GM21360 (cell line): ENCODE measurements around the gene SLC4A11.
"Not testable (repeated sequence)": the region's sequence is repeated elsewhere in the genome, so short reads cannot be mapped to it uniquely, and the experiment has no call there.

Source experiments
- ATAC-seq: cut with Tn5 transposase; IDR thresholded peaks from one replicate; pipeline ENCODE4 v1.9.1; 2021; ENCODE audit warnings: mild to moderate bottlenecking, moderate library complexity; ENCODE audit not compliant: unreplicated experiment

The SLC4A11 gene

DNA sequence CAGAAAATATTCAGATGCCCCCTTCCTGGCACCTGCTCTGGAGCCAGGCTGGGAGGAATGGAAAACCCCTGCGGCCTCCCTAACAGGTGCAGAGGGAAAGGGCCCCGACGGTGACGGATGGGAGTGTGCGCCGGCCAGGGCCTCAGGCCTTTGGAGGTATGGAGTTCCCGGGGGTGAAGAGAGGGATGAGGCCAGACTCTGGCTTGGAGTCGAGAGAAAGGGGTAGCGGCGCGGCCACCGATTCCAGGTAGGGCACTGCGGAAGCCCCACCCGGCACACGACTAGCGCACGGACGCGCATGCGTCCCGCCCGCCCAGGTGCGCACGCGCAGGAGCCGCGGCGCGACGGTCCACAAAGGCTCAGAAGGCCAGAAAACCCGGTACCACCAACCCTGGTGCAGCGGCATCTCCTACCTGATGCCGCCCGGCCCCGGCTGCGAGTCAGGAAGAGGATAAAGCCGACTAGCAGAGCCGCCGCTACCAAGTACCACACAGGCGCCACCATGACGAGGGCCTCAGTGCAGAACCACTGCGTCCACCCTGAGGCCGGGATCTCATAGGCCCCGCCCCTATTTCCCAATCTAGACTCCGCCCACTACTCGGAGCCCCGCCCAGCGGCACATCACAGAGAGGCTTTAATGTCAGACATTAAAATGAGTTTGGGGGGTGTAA lies 34.7 kb downstream of the SLC4A11 start, which contains the start of gene DDRGK1:
TSS of gene DDRGK1 (minus strand) at position 559 of the 671 bp plus-strand sequence. CDS start at position 504, 55 bp downstream.
- peak; percentile 72 for ATAC-seq

DNA sequence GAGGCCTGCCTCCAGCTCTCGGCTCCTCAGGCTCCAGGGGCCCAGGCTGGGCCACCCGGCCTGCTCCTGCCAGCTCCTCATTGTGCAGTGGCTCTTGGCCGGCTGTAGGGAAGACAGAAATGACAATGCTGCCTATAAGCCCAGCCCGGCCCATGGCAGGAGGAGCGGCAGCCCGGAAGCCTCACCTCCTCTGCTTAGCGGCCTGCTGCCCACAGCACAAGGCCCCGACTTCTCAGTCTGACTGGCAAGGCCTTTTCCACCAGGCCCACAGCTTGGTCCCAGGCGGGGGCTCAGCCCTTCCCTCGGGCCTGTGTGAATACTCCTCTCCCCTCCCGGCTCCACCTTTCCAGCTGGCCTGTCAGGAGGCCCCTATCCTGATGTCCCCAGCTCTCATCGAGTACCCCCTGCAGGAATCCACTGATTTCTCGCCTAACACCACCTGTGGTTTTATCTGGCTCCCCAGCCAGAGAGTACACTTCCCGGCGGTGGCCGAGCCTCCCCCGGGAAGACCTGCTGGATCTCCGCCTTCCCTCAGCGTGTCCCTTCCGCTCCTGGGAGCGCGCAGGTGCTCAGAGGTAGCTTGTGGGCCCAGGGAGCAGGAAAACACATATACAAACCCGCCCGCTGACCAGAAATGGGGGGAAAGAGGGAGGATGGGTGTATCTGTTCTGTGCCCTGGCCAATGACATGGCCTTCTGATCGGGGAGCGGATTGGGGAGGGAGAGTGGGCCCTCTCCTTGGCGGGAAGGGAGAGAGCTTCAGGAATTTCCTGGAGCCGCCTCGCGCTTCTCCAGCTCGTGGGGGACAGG lies 35.5 kb downstream of the SLC4A11 start:
- peak; percentile 9 for ATAC-seq

GRCh38 chr20:3202965-3203314 lies 36.0 kb downstream of the SLC4A11 start:
- no peak for ATAC-seq

GRCh38 chr20:3199976-3200755 lies 38.8 kb downstream of the SLC4A11 start:
- no peak for ATAC-seq

- ATAC-seq, result no peak
These were observed 39.8 kb downstream of the SLC4A11 start for GRCh38 chr20:3199206-3199605.

DNA sequence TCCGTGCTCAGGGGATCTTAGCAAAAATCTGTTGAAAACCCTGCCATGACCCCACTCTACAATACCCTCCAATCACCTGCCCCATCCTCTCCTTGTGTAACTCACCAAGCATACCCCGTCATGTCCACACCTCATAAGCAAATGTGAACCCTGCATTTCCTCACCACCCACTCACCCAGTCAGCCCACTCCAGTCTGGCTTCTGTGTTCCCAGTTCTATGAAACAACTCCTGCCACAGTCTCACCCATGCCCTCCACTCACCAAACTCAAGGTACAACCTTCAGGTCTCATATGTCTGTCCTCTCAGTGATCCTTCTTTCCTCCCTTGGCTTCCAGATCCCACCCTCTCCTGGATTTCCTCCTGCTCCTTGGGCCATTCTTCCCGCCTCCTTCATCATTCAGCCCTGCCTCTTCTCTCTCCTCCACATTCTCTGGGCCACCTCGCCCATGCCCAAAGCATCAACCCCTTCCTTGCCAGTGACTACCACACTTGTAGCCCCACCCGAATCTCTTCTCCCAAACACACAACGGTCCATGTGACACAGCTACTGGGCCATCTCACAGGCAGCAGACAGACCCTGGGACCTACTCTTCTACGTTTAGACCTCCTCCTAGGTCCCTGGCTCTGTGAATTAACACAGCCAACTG lies 43.3 kb downstream of the SLC4A11 start:
- no peak for ATAC-seq

DNA sequence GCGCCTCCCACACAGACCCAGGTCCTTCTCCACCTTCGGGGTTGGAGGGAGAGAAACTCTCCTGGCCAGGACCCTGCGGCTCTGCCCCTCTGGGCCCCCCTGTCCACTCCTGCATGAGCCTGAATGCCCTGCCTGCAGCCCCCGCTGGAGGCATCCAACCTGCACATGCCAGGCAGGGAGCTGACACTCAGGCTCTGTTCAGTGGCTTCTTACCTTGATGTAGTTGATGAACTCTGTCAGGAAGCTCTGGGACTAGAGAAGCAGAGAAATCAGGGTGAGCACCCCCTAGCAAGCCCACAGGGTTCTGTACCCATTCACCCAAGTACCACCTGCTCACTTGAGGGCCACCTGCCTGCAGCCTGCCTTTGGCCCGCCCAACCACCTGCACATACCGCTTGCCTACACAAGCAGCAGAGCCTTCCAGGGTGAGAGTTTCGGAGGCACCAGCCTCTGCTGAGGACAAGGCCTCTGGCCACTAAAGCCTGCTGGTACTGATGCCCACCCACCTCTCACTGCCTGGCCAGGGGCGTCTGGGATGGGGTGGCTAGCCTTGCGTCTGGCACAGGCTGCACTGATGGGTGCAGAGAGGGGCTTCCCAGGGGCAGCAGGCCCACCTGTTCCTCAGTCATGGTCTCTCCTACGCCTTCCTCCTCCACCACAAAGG lies 44.2 kb downstream of the SLC4A11 start:
- no peak for ATAC-seq

GRCh38 chr20:3193806-3194616 lies 45.0 kb downstream of the SLC4A11 start:
- no peak for ATAC-seq

- no peak for ATAC-seq
These were observed 46.6 kb downstream of the SLC4A11 start for GRCh38 chr20:3192226-3193015.

DNA sequence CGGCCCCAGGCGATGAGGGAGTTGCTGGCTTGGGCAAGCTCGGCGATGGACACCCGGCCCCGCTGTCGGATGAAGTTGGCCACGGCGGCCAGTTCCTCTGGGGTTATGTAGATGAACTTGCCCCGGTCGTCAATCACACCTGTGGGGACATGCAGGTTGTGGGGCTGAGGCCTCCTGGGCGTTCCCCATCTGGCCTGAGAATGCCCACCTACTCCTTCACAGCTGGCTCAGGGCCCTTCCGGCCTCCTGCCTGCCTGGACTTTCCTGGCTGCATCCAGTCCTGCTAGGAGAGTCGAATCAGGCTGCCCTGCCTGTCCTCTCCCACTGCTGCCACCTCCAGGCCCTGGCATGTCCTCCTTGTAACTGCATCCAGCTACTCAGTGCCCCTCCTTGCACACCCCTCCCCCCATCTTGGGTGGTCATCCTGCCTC lies 48.3 kb downstream of the SLC4A11 start:
- no peak for ATAC-seq

DNA sequence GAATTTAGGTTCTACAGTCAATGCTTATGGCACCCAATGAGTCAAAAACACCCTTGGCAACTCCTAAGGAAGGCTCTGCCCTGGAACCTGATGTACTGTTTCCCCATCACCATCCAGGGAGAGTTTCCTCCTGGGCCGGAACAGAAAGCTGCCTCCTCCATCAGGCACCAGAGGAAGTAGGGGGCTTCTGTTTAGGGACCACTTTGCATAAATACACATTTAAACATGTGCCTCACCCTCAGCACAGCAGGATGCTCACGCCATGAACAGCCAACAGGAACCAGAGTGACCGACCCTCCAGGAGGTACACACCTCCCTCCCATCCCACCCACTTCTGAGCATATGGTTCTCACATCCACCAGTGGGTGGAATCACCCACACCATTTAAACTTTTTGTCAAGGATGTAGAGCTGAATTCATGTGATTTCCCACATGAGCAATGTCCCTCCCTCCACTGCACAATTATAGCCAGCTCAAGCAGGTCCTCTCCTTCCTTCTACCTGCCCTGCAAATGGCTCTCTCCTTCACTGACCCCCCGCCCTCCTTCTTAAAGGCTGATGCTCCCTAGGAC lies 49.3 kb downstream of the SLC4A11 start:
- no peak for ATAC-seq

- ATAC-seq, result no peak
These were observed 50.1 kb downstream of the SLC4A11 start for GRCh38 chr20:3188823-3189413.

DNA sequence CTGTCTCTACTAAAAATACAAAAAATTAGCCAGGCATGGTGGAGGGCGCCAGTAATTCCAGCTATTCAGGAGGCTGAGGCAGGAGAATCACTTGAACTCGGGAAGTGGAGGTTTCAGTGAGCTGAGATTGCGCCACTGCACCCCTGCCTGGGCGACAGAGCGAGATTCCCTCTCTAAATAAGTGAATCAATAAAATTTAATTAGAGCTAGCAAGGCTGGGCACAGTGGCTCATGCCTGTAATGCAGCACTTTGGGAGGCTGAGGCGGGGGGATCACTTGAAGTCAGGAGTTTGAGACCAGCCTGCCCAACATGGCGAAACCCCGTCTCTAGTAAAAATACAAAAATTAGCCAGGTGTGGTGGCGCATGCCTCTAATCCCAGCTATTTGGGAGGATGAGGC lies 51.1 kb downstream of the SLC4A11 start:
- not testable (repeated sequence) for ATAC-seq

DNA sequence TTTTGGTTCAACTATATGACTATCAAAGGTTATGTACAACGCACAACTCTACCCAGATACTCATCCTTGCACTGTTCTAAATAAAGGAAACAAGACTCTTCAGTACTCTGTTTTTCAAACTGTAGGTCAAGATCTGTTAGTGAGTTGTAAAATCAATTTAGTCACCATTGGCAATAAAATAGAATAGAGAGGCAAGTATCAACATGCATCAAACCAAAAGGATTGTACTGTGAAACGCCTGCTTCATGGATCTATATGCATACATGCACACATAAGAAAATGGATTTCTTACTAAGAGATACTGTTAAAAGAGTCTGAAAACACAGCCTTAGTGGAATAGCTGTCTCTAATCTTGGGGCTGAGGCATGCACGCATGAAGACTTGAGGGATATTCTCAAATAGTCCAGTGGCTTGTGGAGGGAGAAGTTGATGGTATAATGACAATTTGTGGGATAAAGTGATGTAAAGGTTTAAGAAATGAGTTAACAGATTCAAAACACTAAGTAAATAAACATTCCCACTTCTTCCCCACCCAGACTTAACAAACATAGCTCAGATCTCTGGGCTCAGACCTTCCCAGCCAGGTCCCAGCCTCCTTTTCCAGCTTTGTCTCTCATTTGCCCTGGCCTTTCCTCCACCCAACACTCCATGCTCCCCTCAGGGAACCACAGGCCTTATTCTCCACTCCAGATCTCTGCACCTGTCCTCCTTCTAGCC lies 54.9 kb downstream of the SLC4A11 start:
- ATAC-seq, result no peak

DNA sequence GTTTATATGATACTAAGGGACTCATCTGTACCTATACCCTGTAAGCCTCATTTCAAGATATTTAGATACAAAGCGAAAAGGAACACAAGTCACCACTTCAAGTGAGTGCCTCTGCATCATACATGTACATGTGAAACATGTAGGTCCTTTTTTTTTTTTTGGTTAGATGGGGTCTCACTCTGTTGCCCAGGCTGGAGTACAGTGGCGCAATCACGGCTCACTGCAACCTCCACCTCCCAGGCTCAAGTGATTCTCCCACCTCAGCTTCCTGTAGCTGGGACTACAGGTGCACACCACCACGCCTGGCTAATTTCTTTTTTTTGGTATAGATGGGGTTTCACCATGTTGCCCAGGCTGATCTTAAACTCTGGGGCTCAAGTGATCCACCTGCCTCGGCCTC lies 56.6 kb downstream of the SLC4A11 start:
- not testable (repeated sequence) for ATAC-seq

GRCh38 chr20:3181270-3181669 lies 57.7 kb downstream of the SLC4A11 start:
- no peak for ATAC-seq

DNA sequence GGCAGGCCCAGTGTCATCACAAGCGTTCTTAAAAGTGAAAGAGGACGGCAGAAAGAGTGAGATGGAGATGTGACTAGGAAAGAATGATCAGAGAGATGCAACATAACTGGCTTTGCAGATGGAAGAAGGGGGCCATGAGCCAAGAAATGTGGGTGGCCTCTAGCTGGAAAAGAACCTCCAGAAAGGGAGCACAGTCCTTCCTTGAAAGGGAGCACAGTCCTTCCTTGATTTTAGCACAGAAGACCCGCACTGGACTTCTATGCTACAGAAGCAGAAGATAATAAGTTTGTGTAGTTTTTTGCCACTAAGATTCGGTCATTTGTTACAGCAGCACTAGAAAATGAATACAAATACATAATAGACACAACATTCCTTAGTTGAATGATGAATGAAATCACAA lies 58.7 kb downstream of the SLC4A11 start:
- ATAC-seq, result no peak
